Measurements from ENCODE around the gene TRIO.
"Not testable (repeated sequence)": the region's sequence is repeated elsewhere in the genome, so short reads cannot be mapped to it uniquely, and the experiment has no call there.

Gene TRIO

GRCh38 chr5:14189680-14190079 lies 46.5 kb downstream of the TRIO start:
- no peak for DNase-seq

- DNase-seq = peak in 1 of 2 experiments; percentile 33
Observed at GRCh38 chr5:14190194-14191164, 47.3 kb downstream of the TRIO start.

- DNase-seq = no peak
Observed at GRCh38 chr5:14191325-14191724, 48.2 kb downstream of the TRIO start.

GRCh38 chr5:14193496-14193895 lies 50.4 kb downstream of the TRIO start:
- DNase-seq = no peak

- DNase-seq = no peak
Observed at GRCh38 chr5:14195588-14195987, 52.4 kb downstream of the TRIO start.

GRCh38 chr5:14197056-14197455 lies 53.9 kb downstream of the TRIO start:
- DNase-seq = no peak

- no peak for DNase-seq
Observed at GRCh38 chr5:14199902-14200301, 56.8 kb downstream of the TRIO start.

GRCh38 chr5:14200312-14200990 lies 57.3 kb downstream of the TRIO start:
- DNase-seq = no peak

GRCh38 chr5:14201325-14202045 lies 58.3 kb downstream of the TRIO start:
- no peak for DNase-seq

- DNase-seq = no peak
Observed at GRCh38 chr5:14202462-14202861, 59.3 kb downstream of the TRIO start.

GRCh38 chr5:14204011-14204670 lies 61.0 kb downstream of the TRIO start:
- DNase-seq = no peak

GRCh38 chr5:14204785-14205321 lies 61.7 kb downstream of the TRIO start:
- DNase-seq = no peak

GRCh38 chr5:14206028-14206725 lies 63.0 kb downstream of the TRIO start:
- DNase-seq = no peak

- DNase-seq = not testable (repeated sequence)
Observed at GRCh38 chr5:14207428-14207827, 64.3 kb downstream of the TRIO start.

- no peak for DNase-seq
Observed at GRCh38 chr5:14208071-14209021, 65.2 kb downstream of the TRIO start.

- DNase-seq = no peak
Observed at GRCh38 chr5:14209222-14209822, 66.2 kb downstream of the TRIO start.

- DNase-seq = no peak
Observed at GRCh38 chr5:14209836-14210235, 66.7 kb downstream of the TRIO start.

GRCh38 chr5:14210729-14211128 lies 67.6 kb downstream of the TRIO start:
- no peak for DNase-seq

GRCh38 chr5:14211818-14212803 lies 69.0 kb downstream of the TRIO start:
- DNase-seq = no peak

Measured in cerebellar nuclear complex (tissue), 1 donor.